DMS 273 (cell line): Measurements from ENCODE around the gene METTL15.
"Not testable (repeated sequence)": the region's sequence is repeated elsewhere in the genome, so short reads cannot be mapped to it uniquely, and the experiment has no call there.

Source experiments
- DNase-seq: peaks from one replicate; lab custom pipeline; 2025; ENCODE audit not compliant: unreplicated experiment; lab: John Stamatoyannopoulos, UW

METTL15 gene

GRCh38 chr11:28107750-28108618 lies at the start of gene METTL15, which contains the start of gene KIF18A:
TSS of gene METTL15 (plus strand) at chr11:28108388. CDS start at chr11:28113335, 4,947 bp downstream.
TSS of gene KIF18A (minus strand) at chr11:28108156. CDS start at chr11:28097947, 10,209 bp downstream.
- peak; percentile 98 for DNase-seq

- no peak for DNase-seq
These were observed 36.9 kb upstream of the METTL15 start for GRCh38 chr11:28071305-28071704.

GRCh38 chr11:28072321-28072720 lies 35.9 kb upstream of the METTL15 start:
- DNase-seq = no peak

- no peak for DNase-seq
These were observed 30.7 kb upstream of the METTL15 start for GRCh38 chr11:28077521-28077920.

- DNase-seq = no peak
These were observed 25.1 kb upstream of the METTL15 start for GRCh38 chr11:28083118-28083517.

GRCh38 chr11:28086569-28086968 lies 21.6 kb upstream of the METTL15 start:
- DNase-seq = no peak

- not testable (repeated sequence) for DNase-seq
These were observed 21.0 kb upstream of the METTL15 start for GRCh38 chr11:28087192-28087591.

GRCh38 chr11:28087693-28088092 lies 20.5 kb upstream of the METTL15 start:
- DNase-seq = not testable (repeated sequence)

GRCh38 chr11:28089378-28089777 lies 18.8 kb upstream of the METTL15 start:
- DNase-seq = no peak

GRCh38 chr11:28090052-28090749 lies 18.0 kb upstream of the METTL15 start:
- DNase-seq = no peak

- DNase-seq = no peak
These were observed 15.4 kb upstream of the METTL15 start for GRCh38 chr11:28092786-28093185.

GRCh38 chr11:28098257-28098656 lies 9.9 kb upstream of the METTL15 start:
- DNase-seq = no peak

GRCh38 chr11:28099715-28100114 lies 8.5 kb upstream of the METTL15 start:
- DNase-seq = no peak

GRCh38 chr11:28100665-28101064 lies 7.5 kb upstream of the METTL15 start:
- DNase-seq = no peak

GRCh38 chr11:28102300-28102699 lies 5.9 kb upstream of the METTL15 start:
- DNase-seq = not testable (repeated sequence)

GRCh38 chr11:28104425-28104824 lies 3.8 kb upstream of the METTL15 start:
- no peak for DNase-seq

- no peak for DNase-seq
These were observed 3.2 kb upstream of the METTL15 start for GRCh38 chr11:28104984-28105383.

GRCh38 chr11:28105869-28106268 lies 2.3 kb upstream of the METTL15 start:
- DNase-seq = no peak

- no peak for DNase-seq
These were observed 1.7 kb upstream of the METTL15 start for GRCh38 chr11:28106353-28107043.

GRCh38 chr11:28107191-28107749 lies 918 bp upstream of the METTL15 start:
- peak; percentile 61 for DNase-seq

GRCh38 chr11:28108958-28109357 lies 770 bp downstream of the METTL15 start:
- DNase-seq = no peak
